Measurements from ENCODE around the gene SNX12.

SNX12 gene

GRCh38 chrX:71068044-71068918 lies at the start of gene SNX12:
Gene SNX12, minus strand, starts transcription at chrX:71068334. Its CDS starts 28 bp downstream, at chrX:71068306.
- DNase-seq (ENCODE audit: low read depth in 2 of 2), result peak; percentile 68 to 69

DNA sequence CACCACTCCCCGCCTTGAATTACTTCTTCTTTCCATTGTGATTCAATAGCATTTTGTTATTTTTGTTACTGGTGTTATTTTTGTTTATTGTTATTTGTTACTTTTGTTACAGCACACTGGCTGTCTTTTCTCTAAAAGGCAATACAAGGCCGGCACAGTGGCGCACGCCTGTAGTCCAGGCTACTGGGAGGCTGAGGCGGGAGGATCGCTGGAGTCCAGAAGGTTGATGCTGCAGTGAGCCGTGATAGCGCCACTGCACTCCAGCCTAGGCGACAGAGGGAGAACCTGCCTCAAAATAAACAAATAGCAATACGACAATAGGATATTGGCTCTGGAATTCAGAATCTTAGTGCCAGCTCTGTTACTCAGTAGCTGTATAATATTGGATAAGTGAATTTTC lies 49.2 kb upstream of the SNX12 start:
- no peak for DNase-seq (ENCODE audit: low read depth in 2 of 2)

DNA sequence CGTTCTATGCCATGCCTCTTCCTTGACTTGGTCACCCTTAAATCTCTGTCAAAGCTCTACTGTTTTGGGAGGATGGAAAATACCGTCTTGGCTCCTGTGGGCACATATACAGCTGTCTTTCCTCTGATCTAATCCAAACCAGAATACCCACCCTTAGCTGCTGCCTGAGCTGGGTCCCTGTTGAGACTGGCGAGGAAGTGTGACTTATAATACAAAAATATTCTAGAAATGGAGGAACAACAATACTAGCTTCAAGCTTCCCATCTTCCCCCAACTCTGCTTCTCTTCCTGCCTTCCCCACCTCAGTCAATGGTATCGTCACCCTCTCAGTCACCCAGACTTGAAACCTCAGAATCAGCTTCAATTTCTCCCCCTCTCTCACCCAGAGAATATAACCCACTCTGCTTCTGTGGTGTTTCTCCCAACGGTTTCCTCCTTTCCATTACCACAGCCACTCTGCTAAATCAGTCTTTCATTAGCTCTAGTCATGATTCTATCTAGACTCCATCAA lies 43.8 kb upstream of the SNX12 start:
- DNase-seq (ENCODE audit: low read depth in 2 of 2), result no peak

- DNase-seq (ENCODE audit: low read depth in 2 of 2), result peak; percentile 50 to 54
Measured at GRCh38 chrX:71111141-71111843, 43.2 kb upstream of the SNX12 start, which contains the start of gene IL2RG. Gene IL2RG, minus strand, starts transcription at chrX:71111577. Its CDS starts 38 bp downstream, at chrX:71111539.

DNA sequence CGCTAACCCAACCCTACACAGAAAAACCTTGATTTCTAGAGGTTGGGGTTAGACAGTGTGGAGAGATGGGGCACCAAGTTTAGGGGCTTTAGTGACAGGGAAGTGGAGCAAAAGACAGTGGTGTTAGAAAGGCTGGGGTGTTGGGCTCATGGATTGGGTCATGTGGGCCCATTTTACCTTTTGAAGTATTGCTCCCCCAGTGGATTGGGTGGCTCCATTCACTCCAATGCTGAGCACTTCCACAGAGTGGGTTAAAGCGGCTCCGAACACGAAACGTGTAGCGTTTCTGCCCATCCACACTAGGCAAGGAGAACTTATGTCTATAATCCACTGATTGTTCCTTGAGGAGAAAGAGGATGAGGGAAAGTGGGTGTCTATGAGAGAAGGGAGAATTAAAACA lies 40.9 kb upstream of the SNX12 start:
- DNase-seq (ENCODE audit: low read depth in 2 of 2), result no peak

DNA sequence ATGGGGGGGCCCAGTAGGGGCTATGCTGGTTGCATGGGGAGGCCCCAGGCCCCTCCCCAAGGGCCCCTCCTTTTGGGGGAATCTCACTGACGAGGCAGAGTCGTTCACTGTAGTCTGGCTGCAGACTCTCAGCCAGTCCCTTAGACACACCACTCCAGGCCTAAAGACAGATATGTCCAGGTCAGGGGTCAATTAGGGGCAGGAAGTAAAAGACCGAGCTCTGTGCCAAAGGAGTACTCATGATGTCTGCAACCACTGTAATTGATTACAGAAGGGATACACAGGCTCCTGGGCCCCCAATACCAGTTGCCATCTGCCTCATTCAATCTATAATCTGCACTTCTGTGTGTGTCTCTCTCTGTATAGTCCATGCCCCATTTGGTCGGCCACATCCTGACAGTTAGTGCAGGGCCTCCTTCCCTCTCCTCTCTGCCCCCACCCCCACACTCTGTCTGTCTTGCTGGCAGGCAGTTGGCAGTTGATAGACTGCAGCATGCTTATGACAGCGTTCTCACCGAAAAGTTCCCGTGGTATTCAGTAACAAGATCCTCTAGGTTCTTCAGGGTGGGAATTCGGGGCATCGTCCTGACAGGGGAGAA lies 39.7 kb upstream of the SNX12 start:
- no peak for DNase-seq (ENCODE audit: low read depth in 2 of 2)

DNA sequence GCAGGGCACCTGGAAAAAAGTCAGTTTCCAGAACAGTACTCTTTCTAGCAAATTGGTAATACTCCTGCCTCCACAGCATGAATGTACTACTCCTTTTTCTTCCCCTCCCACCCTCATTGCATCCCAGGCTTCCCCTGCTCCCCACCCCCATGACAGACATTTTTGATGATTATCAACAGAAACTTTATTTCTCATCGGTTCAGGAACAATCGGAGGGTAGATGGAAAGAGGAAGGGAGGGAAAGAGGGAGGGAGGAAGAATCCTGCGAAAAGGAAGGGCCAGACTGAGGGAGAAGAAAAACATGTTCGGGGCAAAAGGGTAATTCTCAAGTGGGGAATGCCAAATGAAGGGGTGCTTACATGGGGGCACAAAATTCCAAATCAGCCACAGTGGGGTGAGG lies 39.1 kb upstream of the SNX12 start:
- DNase-seq (ENCODE audit: low read depth in 2 of 2), result no peak

- DNase-seq (ENCODE audit: low read depth in 2 of 2), result no peak
Measured at GRCh38 chrX:71106427-71106826, 38.3 kb upstream of the SNX12 start, which contains the start of gene CXorf65. Gene CXorf65, minus strand, starts transcription at chrX:71106740. Its CDS starts 184 bp downstream, at chrX:71106556.

GRCh38 chrX:71105628-71106027 lies 37.5 kb upstream of the SNX12 start:
- no peak for DNase-seq (ENCODE audit: low read depth in 2 of 2)

DNA sequence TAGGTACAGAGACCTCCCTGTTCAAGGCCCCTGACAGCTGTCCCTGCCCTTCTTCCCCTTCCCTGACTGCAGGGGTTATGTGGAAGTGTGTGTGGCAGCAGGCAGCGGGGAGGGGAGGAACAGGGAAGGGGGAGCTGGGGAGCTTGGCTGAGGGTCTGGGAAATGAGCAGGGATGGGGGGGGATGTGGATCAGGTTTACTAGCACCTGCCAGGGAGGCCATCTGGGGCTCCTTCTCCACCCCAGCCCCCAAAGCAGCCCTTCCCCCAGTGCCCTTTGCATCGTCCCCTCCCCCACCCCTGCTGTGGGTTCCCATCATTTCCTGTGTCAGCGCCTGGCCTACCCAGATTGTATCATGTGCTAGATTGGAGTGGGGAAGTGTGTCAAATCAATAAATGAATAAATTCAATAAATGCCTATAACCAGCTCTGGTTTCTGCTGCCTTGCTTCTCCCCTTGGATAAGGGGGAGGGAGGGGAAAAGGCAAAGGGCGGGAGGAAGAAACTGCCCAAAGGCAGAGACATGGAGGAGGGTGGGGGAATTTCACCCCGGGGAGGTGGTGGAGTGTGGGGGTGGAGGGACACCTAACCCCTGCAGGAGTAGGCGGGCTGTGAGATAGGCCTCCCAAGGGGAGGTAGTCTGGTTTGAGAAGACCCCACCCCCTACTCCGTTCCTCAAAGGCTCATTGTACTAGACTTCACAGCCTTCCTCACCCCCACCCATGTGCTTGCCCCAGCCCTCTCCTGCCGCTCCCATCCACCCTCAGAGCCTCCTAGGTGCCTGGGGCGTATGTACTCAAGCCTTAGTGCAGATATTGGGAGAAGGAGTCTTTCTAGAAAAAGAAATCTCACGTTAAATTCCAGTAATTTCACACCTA lies 35.2 kb upstream of the SNX12 start:
- DNase-seq (ENCODE audit: low read depth in 2 of 2), result no peak

- DNase-seq (ENCODE audit: low read depth in 2 of 2), result no peak
Measured at GRCh38 chrX:71102292-71102691, 34.2 kb upstream of the SNX12 start.

GRCh38 chrX:71100581-71101505 lies 32.7 kb upstream of the SNX12 start:
- no peak for DNase-seq (ENCODE audit: low read depth in 2 of 2)

DNA sequence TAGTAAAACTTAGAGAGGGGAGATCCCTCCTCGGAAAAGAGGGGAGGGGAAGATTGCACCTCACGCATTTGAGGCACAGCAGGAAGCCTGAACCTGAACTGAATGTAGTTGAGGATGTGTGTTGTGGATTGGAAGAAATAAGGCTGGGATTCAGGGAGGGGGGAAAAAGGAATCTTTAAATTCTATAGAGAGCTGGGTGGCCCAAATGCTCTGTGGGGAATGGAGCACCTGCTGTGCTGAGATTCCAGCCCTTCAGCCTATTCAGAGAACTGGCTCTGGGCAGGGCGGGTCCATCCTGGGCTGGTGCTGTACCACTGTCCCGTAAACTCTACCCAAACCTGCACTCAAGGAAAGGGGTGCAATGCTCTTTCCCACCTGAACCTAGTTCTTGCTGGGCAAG lies 31.6 kb upstream of the SNX12 start:
- no peak for DNase-seq (ENCODE audit: low read depth in 2 of 2)

- no peak for DNase-seq (ENCODE audit: low read depth in 2 of 2)
Measured at GRCh38 chrX:71098951-71099506, 30.9 kb upstream of the SNX12 start.

GRCh38 chrX:71098302-71098701 lies 30.2 kb upstream of the SNX12 start:
- DNase-seq (ENCODE audit: low read depth in 2 of 2), result peak; percentile 38 to 56

DNA sequence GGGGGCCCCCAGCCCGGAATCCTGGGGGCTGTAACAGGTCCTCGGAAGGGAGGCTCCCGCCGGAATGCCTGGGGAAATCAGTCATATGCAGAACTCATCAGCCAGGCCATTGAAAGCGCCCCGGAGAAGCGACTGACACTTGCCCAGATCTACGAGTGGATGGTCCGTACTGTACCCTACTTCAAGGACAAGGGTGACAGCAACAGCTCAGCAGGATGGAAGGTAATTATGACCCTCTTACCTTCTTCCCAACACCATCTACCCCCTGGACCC lies 28.6 kb upstream of the SNX12 start:
- DNase-seq (ENCODE audit: low read depth in 2 of 2), result no peak

GRCh38 chrX:71095981-71096759 lies 28.0 kb upstream of the SNX12 start:
- DNase-seq (ENCODE audit: low read depth in 2 of 2), result no peak

DNA sequence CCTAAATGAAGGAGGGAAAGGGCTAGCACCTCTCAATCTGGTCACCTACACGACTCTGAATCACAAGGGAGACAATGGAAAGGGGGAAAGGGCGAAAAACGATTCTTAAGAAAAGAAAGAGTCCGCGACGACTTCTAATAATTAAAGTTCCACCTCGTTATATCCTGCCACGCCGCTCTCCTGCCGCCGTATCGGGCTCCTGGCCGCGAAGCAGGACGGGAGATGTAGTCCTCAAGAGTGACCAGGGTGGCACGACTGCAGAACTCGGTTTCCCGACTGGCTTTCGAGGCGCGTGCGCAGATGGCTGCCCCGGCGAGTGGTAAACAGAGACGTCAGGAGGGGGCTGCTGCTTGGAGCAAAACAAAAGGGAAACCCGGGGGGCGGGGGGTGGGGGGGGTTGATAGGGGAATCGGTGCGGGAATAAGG lies 27.4 kb upstream of the SNX12 start, which contains the start of gene FOXO4:
TSS of gene FOXO4 (plus strand) at position 297 of the 426 bp plus-strand sequence. CDS start 678 bp downstream, outside the sequence.
- peak; percentile 72 to 79 for DNase-seq (ENCODE audit: low read depth in 2 of 2)

GRCh38 chrX:71095033-71095432 lies 26.9 kb upstream of the SNX12 start:
- no peak for DNase-seq (ENCODE audit: low read depth in 2 of 2)

Data from stimulated activated CD8-positive, alpha-beta memory T cell treated with anti-CD3 and anti-CD28 coated beads, Interleukin-7, amount 100 ng/mL, for 1 hour (primary cell).